Measurements from ENCODE around the gene VPS39.

- no peak for TF ChIP-seq POLR2A (IDR thresholded peaks at IDR 0.05; ENCODE audit: low read depth, low read length)
- TF ChIP-seq CTCF (IDR thresholded peaks at IDR 0.05; ENCODE audit: extremely low read depth in 1 of 2, insufficient read depth in 1 of 2, low read depth in 1 of 2, low read length in 2 of 2): no peak
- no peak for TF ChIP-seq MAX (IDR thresholded peaks at IDR 0.05; ENCODE audit: insufficient read depth, insufficient read length)
- TF ChIP-seq EZH2 (IDR thresholded peaks at IDR 0.05; ENCODE audit: borderline replicate concordance, low read depth, low read length, severe bottlenecking): no peak
- TF ChIP-seq POLR2AphosphoS5 (IDR thresholded peaks at IDR 0.05; ENCODE audit: insufficient read depth, low read depth, low read length): no peak
- TF ChIP-seq GATA2 (IDR thresholded peaks at IDR 0.05; ENCODE audit: insufficient read depth, insufficient read length, low read depth, low read length): no peak
- TF ChIP-seq MYC (IDR thresholded peaks at IDR 0.05; ENCODE audit: low read depth, low read length): no peak
Measured at GRCh38 chr15:42202653-42203052, 5.5 kb downstream of the VPS39 start.
